SJSA1 (cell line): ENCODE results near the gene NCSTN. TPM values are rescaled to one million over a fixed set of nuclear protein-coding genes. Genes with fewer than 3 reads are reported as not detected.
A peak's percentile ranks its signal among the peaks of the same experiment; 100 is the strongest.

Experiments
- DNase-seq, 2 experiments: peaks; one replicate each; pipeline ENCODE4 v3.0.0-alpha.2; 2015 to 2020; ENCODE audit warnings: low spot score in 2 of 2, low read depth in 1 of 2
- H3K27ac ChIP-seq: fragments of 250-450 bp; sonication (Bioruptor Pico); 2 replicates; pipeline ENCODE4 v1.5.1; 2020; ENCODE audit warnings: mild to moderate bottlenecking, moderate library complexity
- H3K27me3 ChIP-seq: fragments of 250-450 bp; sonication (Bioruptor Pico); replicated peaks from 2 replicates; pipeline ENCODE4 v1.5.1; 2020; ENCODE audit warnings: mild to moderate bottlenecking, moderate library complexity
- H3K36me3 ChIP-seq: fragments of 250-450 bp; sonication (Bioruptor Pico); 2 replicates; pipeline ENCODE4 v1.5.1; 2020; ENCODE audit warnings: mild to moderate bottlenecking
- H3K4me1 ChIP-seq: fragments of 250-450 bp; sonication (Bioruptor Pico); replicated peaks from 2 replicates; pipeline ENCODE4 v1.6.1; 2021; ENCODE audit warnings: mild to moderate bottlenecking
- H3K4me3 ChIP-seq: fragments of 250-450 bp; sonication (Bioruptor Pico); 2 replicates; pipeline ENCODE4 v1.5.1; 2020; ENCODE audit warnings: mild to moderate bottlenecking
- H3K9me3 ChIP-seq: fragments of 250-450 bp; sonication (Bioruptor Pico); replicated peaks from 2 replicates; pipeline ENCODE4 v1.5.1; 2020; ENCODE audit warnings: mild to moderate bottlenecking
- total RNA-seq: library from RNA; depleted of rRNA; stranded (reverse); fragments of >200 nt; shearing (Covaris generic); gene quantifications from 2 replicates; pipeline ENCODE4 v1.2.3, GENCODE V29; 2014

Gene NCSTN
- total RNA-seq, 1 experiment from 2014 or later: 48.4 TPM

GRCh38 chr1:160332516-160332915 lies 10.7 kb upstream of the NCSTN start:
- H3K36me3 ChIP-seq: peaks cover 100% of the 10 kb centered on the region
- no peak for DNase-seq
- H3K9me3 ChIP-seq: no peaks in the 10 kb centered on the region
- no peak overlapping the region for H3K27ac ChIP-seq
- no peaks in the 10 kb centered on the region for H3K4me1 ChIP-seq
- H3K4me3 ChIP-seq: no peak overlapping the region
- H3K27me3 ChIP-seq: no peaks in the 10 kb centered on the region

- no peaks in the 10 kb centered on the region for H3K27me3 ChIP-seq
- H3K4me3 ChIP-seq: no peak overlapping the region
- no peaks in the 10 kb centered on the region for H3K9me3 ChIP-seq
- H3K36me3 ChIP-seq: peaks cover 89% of the 10 kb centered on the region
- peaks cover 8% of the 10 kb centered on the region for H3K4me1 ChIP-seq
- DNase-seq: no peak
- no peak overlapping the region for H3K27ac ChIP-seq
Measured at GRCh38 chr1:160338580-160338979, 4.6 kb upstream of the NCSTN start.

- Histone ChIP-seq H3K9me3 (no peaks in the 10 kb centered on the region), H3K27ac (no peak overlapping the region), H3K4me1 (peaks cover 13% of the 10 kb centered on the region), H3K4me3 (no peak overlapping the region), H3K36me3 (peaks cover 82% of the 10 kb centered on the region), H3K27me3 (no peaks in the 10 kb centered on the region)
- DNase-seq: no peak
Measured at GRCh38 chr1:160340146-160340545, 3.0 kb upstream of the NCSTN start.

GRCh38 chr1:160340866-160341265 lies 2.3 kb upstream of the NCSTN start:
- Histone ChIP-seq H3K27me3 (no peaks in the 10 kb centered on the region), H3K4me3 (no peak overlapping the region), H3K4me1 (peaks cover 13% of the 10 kb centered on the region), H3K36me3 (peaks cover 79% of the 10 kb centered on the region), H3K27ac (no peak overlapping the region), H3K9me3 (no peaks in the 10 kb centered on the region)
- DNase-seq: no peak

- no peaks in the 10 kb centered on the region for H3K9me3 ChIP-seq
- peaks cover 77% of the 10 kb centered on the region for H3K36me3 ChIP-seq
- peaks cover 13% of the 10 kb centered on the region for H3K4me1 ChIP-seq
- H3K27ac ChIP-seq: peak overlapping the region; percentile 78
- peak overlapping the region; percentile 73 for H3K4me3 ChIP-seq
- no peaks in the 10 kb centered on the region for H3K27me3 ChIP-seq
- DNase-seq: no peak
Measured at GRCh38 chr1:160342526-160342925, 657 bp upstream of the NCSTN start.

- H3K27ac ChIP-seq: no peak overlapping the region
- no peak for DNase-seq
- H3K36me3 ChIP-seq: peaks cover 76% of the 10 kb centered on the region
Measured at GRCh38 chr1:160344241-160344640, 1.1 kb downstream of the NCSTN start.

GRCh38 chr1:160344936-160345335 lies 1.8 kb downstream of the NCSTN start:
- no peak for DNase-seq
- Histone ChIP-seq H3K4me1 (peaks cover 13% of the 10 kb centered on the region), H3K4me3 (no peak overlapping the region), H3K27ac (no peak overlapping the region), H3K9me3 (no peaks in the 10 kb centered on the region), H3K27me3 (no peaks in the 10 kb centered on the region), H3K36me3 (peaks cover 76% of the 10 kb centered on the region)

More at GRCh38 chr1:160344241-160344640, 1.1 kb downstream of the NCSTN start:
- peak overlapping the region; percentile 73 for H3K4me3 ChIP-seq
- no peaks in the 10 kb centered on the region for H3K27me3 ChIP-seq
- no peaks in the 10 kb centered on the region for H3K9me3 ChIP-seq
- peaks cover 13% of the 10 kb centered on the region for H3K4me1 ChIP-seq

GRCh38 chr1:160346463-160346862 lies 3.3 kb downstream of the NCSTN start:
- Histone ChIP-seq H3K4me1 (peaks cover 5% of the 10 kb centered on the region), H3K9me3 (no peaks in the 10 kb centered on the region), H3K36me3 (peaks cover 73% of the 10 kb centered on the region), H3K27me3 (no peaks in the 10 kb centered on the region), H3K4me3 (no peak overlapping the region), H3K27ac (no peak overlapping the region)
- no peak for DNase-seq

GRCh38 chr1:160346958-160347357 lies 3.8 kb downstream of the NCSTN start:
- Histone ChIP-seq H3K27ac (no peak overlapping the region), H3K36me3 (peaks cover 78% of the 10 kb centered on the region), H3K4me3 (no peak overlapping the region), H3K4me1 (peaks cover 5% of the 10 kb centered on the region; the same call in 1 of the 2 replicates), H3K27me3 (no peaks in the 10 kb centered on the region), H3K9me3 (no peaks in the 10 kb centered on the region)
- no peak for DNase-seq

GRCh38 chr1:160351629-160352028 lies 8.4 kb downstream of the NCSTN start:
- Histone ChIP-seq H3K9me3 (no peaks in the 10 kb centered on the region), H3K36me3 (peaks cover 93% of the 10 kb centered on the region), H3K27me3 (no peaks in the 10 kb centered on the region), H3K4me3 (no peak overlapping the region), H3K4me1 (no peaks in the 10 kb centered on the region), H3K27ac (no peak overlapping the region)
- DNase-seq: no peak

- H3K4me1 ChIP-seq: no peaks in the 10 kb centered on the region
- no peaks in the 10 kb centered on the region for H3K9me3 ChIP-seq
- H3K4me3 ChIP-seq: no peak overlapping the region
- H3K27me3 ChIP-seq: no peaks in the 10 kb centered on the region
- no peak overlapping the region for H3K27ac ChIP-seq
- H3K36me3 ChIP-seq: peaks cover 93% of the 10 kb centered on the region
- DNase-seq: no peak
Measured at GRCh38 chr1:160352555-160352954, 9.4 kb downstream of the NCSTN start.

- Histone ChIP-seq H3K9me3 (no peaks in the 10 kb centered on the region), H3K4me3 (no peak overlapping the region), H3K27ac (no peak overlapping the region), H3K36me3 (peaks cover 94% of the 10 kb centered on the region), H3K27me3 (no peaks in the 10 kb centered on the region), H3K4me1 (no peaks in the 10 kb centered on the region)
- DNase-seq: no peak
Measured at GRCh38 chr1:160353223-160353622, 10.0 kb downstream of the NCSTN start.

- Histone ChIP-seq H3K9me3 (no peaks in the 10 kb centered on the region), H3K27me3 (no peaks in the 10 kb centered on the region), H3K36me3 (peaks cover 91% of the 10 kb centered on the region), H3K4me1 (no peaks in the 10 kb centered on the region), H3K4me3 (no peak overlapping the region), H3K27ac (no peak overlapping the region)
- peak in 1 of 2 experiments; percentile 18 for DNase-seq
Measured at GRCh38 chr1:160354388-160354985, 11.3 kb downstream of the NCSTN start.

- H3K36me3 ChIP-seq: peaks cover 80% of the 10 kb centered on the region
- peak in 1 of 2 experiments; percentile 20 for DNase-seq
- H3K27me3 ChIP-seq: no peaks in the 10 kb centered on the region
- H3K4me3 ChIP-seq: no peak overlapping the region
- H3K9me3 ChIP-seq: no peaks in the 10 kb centered on the region
- H3K27ac ChIP-seq: no peak overlapping the region
- no peaks in the 10 kb centered on the region for H3K4me1 ChIP-seq
Measured at GRCh38 chr1:160357286-160358002, 14.3 kb downstream of the NCSTN start.
